Measurements from ENCODE around the gene OR2V2.
"Not testable (repeated sequence)": the region's sequence is repeated elsewhere in the genome, so short reads cannot be mapped to it uniquely, and the experiment has no call there.

The OR2V2 gene

GRCh38 chr5:181146927-181147636 lies at the start of gene OR2V2:
OR2V2 (plus strand) TSS chr5:181147586; CDS start chr5:181154943, 7,357 bp downstream.
- H3K4me1 ChIP-seq (ENCODE audit: low read length) = peaks cover 36% of the 10 kb centered on the region
- not testable (repeated sequence) for H3K4me2 ChIP-seq (ENCODE audit: low read length); H3K9ac ChIP-seq (ENCODE audit: low read length)

GRCh38 chr5:181097759-181098491 lies 49.5 kb upstream of the OR2V2 start:
- H3K4me3 ChIP-seq (ENCODE audit: low read length); H3K4me1 ChIP-seq (ENCODE audit: low read length); H3K4me2 ChIP-seq (ENCODE audit: low read length); H3K79me2 ChIP-seq (ENCODE audit: low read length); H3K9ac ChIP-seq (ENCODE audit: low read length); H3K27ac ChIP-seq (ENCODE audit: low read length); H3K27me3 ChIP-seq (ENCODE audit: low read depth, low read length); H4K20me1 ChIP-seq (ENCODE audit: insufficient read depth, low read length); H2AFZ ChIP-seq (ENCODE audit: low read depth, low read length); H3K36me3 ChIP-seq (replicated peaks; ENCODE audit: low read depth, low read length); H3K9me3 ChIP-seq (ENCODE audit: insufficient read depth, low read length): not testable (repeated sequence)

More at GRCh38 chr5:181146927-181147636, at the start of gene OR2V2:
- H4K20me1 ChIP-seq (ENCODE audit: insufficient read depth, low read length); H3K79me2 ChIP-seq (ENCODE audit: low read length); H2AFZ ChIP-seq (ENCODE audit: low read depth, low read length); H3K27ac ChIP-seq (ENCODE audit: low read length); H3K27me3 ChIP-seq (ENCODE audit: low read depth, low read length); H3K4me3 ChIP-seq (ENCODE audit: low read length); H3K36me3 ChIP-seq (replicated peaks; ENCODE audit: low read depth, low read length): not testable (repeated sequence)
- peaks cover 14% of the 10 kb centered on the region for H3K9me3 ChIP-seq (ENCODE audit: insufficient read depth, low read length)

GRCh38 chr5:181098762-181099601 lies 48.4 kb upstream of the OR2V2 start:
- Histone ChIP-seq H3K9me3 (ENCODE audit: insufficient read depth, low read length) (no peaks in the 10 kb centered on the region), H2AFZ (ENCODE audit: low read depth, low read length) (no peak overlapping the region), H3K4me3 (ENCODE audit: low read length) (no peak overlapping the region), H3K4me1 (ENCODE audit: low read length) (no peaks in the 10 kb centered on the region), H3K27me3 (ENCODE audit: low read depth, low read length) (no peaks in the 10 kb centered on the region), H3K36me3 (replicated peaks; ENCODE audit: low read depth, low read length) (no peaks in the 10 kb centered on the region), H3K79me2 (ENCODE audit: low read length) (no peaks in the 10 kb centered on the region), H3K9ac (ENCODE audit: low read length) (no peak overlapping the region), H3K27ac (ENCODE audit: low read length) (no peak overlapping the region), H4K20me1 (ENCODE audit: insufficient read depth, low read length) (no peaks in the 10 kb centered on the region), H3K4me2 (ENCODE audit: low read length) (no peak overlapping the region)
- no peak for TF ChIP-seq EZH2phosphoT487 (IDR thresholded peaks at IDR 0.05; ENCODE audit: low read depth)
- no peak for TF ChIP-seq CTCF (IDR thresholded peaks at IDR 0.05; ENCODE audit: low read depth, low read length)

GRCh38 chr5:181099602-181100086 lies 47.7 kb upstream of the OR2V2 start:
- Histone ChIP-seq H3K79me2 (ENCODE audit: low read length) (no peaks in the 10 kb centered on the region), H3K27me3 (ENCODE audit: low read depth, low read length) (no peaks in the 10 kb centered on the region), H3K4me1 (ENCODE audit: low read length) (no peaks in the 10 kb centered on the region), H4K20me1 (ENCODE audit: insufficient read depth, low read length) (no peaks in the 10 kb centered on the region), H3K9me3 (ENCODE audit: insufficient read depth, low read length) (no peaks in the 10 kb centered on the region), H3K27ac (ENCODE audit: low read length) (no peak overlapping the region), H2AFZ (ENCODE audit: low read depth, low read length) (no peak overlapping the region), H3K9ac (ENCODE audit: low read length) (no peak overlapping the region), H3K4me3 (ENCODE audit: low read length) (no peak overlapping the region), H3K36me3 (replicated peaks; ENCODE audit: low read depth, low read length) (no peaks in the 10 kb centered on the region), H3K4me2 (ENCODE audit: low read length) (no peak overlapping the region)
- no peak for TF ChIP-seq EZH2phosphoT487 (IDR thresholded peaks at IDR 0.05; ENCODE audit: low read depth)
- no peak for TF ChIP-seq CTCF (IDR thresholded peaks at IDR 0.05; ENCODE audit: low read depth, low read length)

Data from OCI-LY3 (cell line).